ENCODE measurements around the gene COX19.
"Not testable (repeated sequence)": the region's sequence is repeated elsewhere in the genome, so short reads cannot be mapped to it uniquely, and the experiment has no call there.

COX19 gene

GRCh38 chr7:960269-960871 lies 15.0 kb downstream of the COX19 start:
- DNase-seq = no peak

- DNase-seq = not testable (repeated sequence)
These were observed 15.6 kb downstream of the COX19 start for GRCh38 chr7:959740-960139.

- DNase-seq = no peak
These were observed 16.1 kb downstream of the COX19 start for GRCh38 chr7:959271-959670.

GRCh38 chr7:958221-959200 lies 16.8 kb downstream of the COX19 start:
- no peak for DNase-seq

- peak; percentile 82 to 91 (median 89) for DNase-seq
These were observed 17.7 kb downstream of the COX19 start for GRCh38 chr7:957418-958220.

- no peak for DNase-seq
These were observed 19.3 kb downstream of the COX19 start for GRCh38 chr7:956031-956430.

- peak; percentile 79 to 95 (median 90) for DNase-seq
These were observed 20.8 kb downstream of the COX19 start, which contains the start of gene ADAP1 for GRCh38 chr7:954330-955238. Gene ADAP1 (minus strand): TSS chr7:954680. CDS start chr7:954477, 203 bp downstream.

DNA sequence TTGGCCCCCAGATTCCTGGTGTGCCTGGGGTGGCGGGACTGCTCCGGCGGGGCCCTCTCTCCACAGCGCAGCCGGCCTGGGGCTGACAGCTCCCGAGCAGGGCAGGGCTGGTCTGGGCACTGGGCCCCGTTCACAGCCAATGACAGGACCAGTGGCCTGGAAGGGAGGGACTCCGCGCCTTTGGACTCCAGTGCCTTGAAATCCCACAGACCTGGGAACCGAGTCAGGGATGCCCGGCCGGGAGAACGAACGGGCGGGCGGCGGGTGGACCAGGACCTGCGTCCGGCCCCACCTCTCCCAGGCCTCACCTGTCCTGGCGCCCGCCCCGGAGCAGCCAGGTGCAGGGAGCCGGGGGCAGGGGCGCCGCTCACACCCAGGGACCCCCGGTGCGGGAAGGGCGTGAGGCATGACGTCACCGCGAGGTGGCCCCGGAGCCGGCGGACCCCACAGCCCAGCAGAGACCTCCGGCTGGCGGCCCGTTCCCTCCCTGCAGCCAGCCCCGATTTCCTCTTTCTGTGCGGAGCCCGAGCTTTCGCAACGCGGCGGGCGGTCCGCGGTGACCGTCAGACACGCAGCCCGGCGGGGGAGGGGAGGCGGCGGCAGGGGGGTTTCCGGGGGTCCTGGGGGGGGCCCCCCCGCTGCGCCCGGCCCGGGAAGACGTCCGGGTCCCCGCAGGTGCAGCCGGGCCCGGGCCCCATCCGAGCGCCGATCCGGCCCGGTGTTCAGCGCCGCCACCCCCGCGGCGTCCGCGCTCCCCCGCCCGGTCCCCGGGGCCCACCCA lies 21.6 kb downstream of the COX19 start:
- DNase-seq = peak; percentile 78 to 92 (median 86)

- DNase-seq = no peak
These were observed 22.6 kb downstream of the COX19 start for GRCh38 chr7:952548-953441.

DNA sequence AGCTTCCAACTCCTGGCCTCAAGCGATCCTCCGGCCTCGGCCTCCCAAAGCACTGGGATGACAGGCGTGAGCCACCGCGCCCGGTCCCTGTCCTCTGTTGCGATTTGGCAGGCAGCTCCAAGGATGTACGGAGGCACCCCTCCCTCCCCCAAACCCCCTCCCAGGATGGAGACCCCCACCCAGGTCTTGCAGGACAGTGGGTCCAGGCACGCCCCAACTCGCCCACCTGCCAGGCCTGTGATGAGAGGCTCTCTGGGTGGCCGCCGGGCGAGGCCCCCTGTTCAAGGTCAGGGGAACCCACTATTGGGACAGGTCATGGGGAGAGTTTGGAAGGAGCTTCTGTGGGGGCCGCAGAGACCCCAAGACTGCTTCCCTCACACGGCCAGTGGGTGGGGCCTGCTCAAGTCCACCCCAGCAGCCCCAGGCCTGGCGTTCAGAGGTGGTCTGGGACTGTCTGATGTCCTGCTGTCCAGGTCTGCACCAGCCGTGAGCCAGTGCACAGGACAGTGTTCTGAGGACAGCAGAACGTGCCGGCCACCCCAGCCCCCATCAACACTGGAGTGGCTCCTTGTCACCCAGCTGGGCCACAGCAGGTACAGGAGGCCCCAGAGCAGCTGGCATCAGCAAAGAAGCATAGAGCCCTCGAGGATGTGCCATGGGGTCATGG lies 23.3 kb downstream of the COX19 start:
- DNase-seq = no peak

DNA sequence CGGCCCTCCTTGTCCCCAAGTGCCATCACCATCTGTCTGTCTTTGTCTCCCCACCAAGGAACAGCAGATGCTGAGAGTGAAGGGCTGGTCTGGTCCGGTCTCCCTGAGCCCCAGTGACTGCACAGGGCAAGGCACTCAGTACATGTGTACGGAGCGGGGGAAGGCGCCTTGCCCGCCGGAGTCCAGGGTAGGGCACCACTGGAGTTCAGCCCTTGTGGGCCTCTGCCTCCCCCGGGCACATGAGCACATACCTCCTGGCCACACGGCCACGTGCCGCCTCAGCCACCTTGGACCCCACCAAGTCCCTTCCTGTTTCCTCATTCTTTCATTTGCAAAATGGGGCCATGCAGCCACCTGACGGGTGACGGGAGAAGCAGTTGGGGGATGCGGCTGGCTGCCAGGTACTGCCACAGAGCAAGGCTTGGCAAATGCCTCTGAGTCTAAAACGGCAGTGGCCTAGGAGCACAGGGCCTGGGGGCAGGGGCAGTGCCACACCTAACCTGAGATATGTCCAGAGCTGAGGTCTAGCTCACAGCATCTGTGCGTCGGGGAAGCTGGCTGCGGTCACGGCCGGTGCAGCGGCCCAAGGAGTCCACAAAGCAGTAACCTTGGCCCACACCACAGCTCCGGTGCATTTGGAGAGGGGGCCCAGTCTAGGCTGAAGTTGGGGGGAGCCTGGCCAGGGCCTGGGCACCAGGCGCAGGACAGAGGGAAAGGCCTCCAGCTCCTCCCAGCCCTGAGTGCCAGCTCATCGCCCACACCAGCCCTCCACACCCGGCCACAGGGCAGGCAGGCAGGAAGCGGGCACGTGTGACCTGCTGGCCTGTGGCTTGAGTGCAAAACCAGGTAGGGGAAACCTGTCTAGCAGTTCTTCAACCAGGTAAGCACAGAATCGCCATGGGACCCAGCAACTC lies 26.1 kb downstream of the COX19 start:
- DNase-seq = no peak

DNA sequence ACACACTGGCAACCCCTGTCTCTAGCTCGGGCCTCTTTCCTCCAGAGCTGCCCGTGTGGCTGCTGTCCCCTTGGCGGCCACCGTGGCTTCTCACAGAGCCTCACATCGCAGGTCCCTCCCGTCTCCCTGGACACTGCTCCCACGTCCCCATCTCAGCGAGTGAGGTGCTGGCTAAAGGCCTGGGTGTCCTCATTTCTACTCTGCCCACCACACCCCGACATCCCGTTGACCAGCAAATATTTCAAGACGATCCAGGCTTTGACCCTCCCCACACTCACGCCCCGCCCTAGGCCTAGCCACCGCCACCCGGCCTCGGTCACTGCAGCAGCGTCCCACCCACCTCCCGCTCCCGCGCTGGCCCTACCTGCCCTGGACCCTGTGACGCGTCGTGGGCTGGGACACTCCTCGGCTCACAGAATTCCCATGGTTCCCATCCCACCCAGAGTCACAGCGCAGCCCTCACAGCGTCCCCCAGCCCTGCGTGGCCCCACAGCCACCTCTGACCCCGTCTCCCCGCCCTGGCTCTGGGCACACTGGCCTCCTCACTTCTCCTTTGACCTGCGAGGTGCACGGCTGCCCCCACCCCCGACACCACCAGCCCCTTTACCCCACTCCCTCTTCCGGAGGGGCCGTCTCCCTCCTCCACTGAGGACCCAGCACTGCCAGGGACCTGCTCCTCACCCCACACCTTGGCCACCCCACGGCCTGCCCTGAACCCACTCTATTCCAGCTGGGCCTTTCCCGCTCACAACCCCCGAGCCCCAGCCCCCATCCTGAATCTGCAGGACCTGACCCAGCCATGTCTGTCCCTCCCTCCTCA lies 27.7 kb downstream of the COX19 start:
- DNase-seq = no peak

GRCh38 chr7:946256-946996 lies 28.9 kb downstream of the COX19 start:
- no peak for DNase-seq

GRCh38 chr7:945556-946255 lies 29.6 kb downstream of the COX19 start:
- no peak for DNase-seq

DNA sequence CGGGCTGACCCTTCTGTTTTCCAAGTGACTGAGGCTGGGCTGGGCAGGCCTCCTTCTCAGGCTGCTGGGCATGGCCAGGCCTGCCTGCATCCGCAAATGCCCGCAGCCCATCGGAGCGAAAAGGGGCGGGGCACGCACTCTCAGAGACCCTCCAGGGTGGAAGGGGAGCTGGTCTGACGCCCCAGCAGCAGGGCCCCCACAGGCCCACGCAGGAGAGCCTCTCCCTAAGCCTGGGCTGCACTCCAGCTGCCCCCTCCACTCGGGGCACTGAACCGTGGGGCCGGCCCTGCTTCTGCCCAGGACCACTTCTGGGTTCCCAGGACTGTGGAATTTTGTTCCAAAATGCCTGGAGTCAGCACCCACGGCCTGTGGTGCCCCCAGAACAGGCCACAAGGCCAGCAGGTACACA lies 30.2 kb downstream of the COX19 start:
- no peak for DNase-seq

DNA sequence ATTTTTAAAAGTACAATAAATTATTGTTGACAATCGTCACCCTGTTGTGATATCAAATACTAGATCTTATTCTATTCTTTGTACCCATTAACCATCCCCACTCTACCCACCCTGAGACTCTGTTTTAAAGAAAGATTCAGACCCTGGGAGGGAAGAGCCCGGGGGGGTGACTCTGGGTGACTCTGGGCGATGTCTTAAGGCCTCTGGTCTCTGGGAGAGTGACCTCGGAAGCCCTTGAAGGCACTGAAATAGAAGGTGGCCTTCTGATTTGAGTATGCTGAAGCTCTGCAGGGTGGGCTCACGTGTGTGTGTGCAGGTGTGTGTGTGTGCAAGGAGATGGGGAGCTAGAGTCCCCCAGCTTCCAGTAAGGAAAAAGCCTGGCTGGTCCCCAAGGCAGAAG lies 30.6 kb downstream of the COX19 start:
- DNase-seq = no peak
